H1 (cell line): ENCODE data around the gene MAPK13. TPM values are rescaled to one million over a fixed set of nuclear protein-coding genes. Genes with fewer than 3 reads are reported as not detected.

Experiments
- BACH1 ChIP-seq: IDR thresholded peaks from 2 replicates; pipeline ENCODE4 v1.6.1; 2012; ENCODE audit warnings: low read length, improper control_type of control experiment
- EZH2 ChIP-seq: fragments of 200-600 bp; sonication (generic); IDR thresholded peaks from 2 replicates; pipeline ENCODE4 v1.7.1; 2012; ENCODE audit warnings: low read depth, mild to moderate bottlenecking, moderate library complexity, low read length, inconsistent platforms; ENCODE audit not compliant: severe bottlenecking
- NRF1 ChIP-seq: IDR thresholded peaks from 2 replicates; pipeline ENCODE4 v1.6.1; 2011; ENCODE audit warnings: mild to moderate bottlenecking, low read depth, low read length, improper control_type of control experiment
- TAF7 ChIP-seq: optimal IDR thresholded peaks from 2 replicates; pipeline ENCODE3; 2011; ENCODE audit warnings: low read depth, mild to moderate bottlenecking, inconsistent platforms, low read length, moderate library complexity, borderline replicate concordance
- ZNF274 ChIP-seq: IDR thresholded peaks from 2 replicates; pipeline ENCODE4 v1.7.0; 2012; ENCODE audit warnings: low read length, borderline replicate concordance; ENCODE audit errors: extremely low read depth
- polyA plus RNA-seq, 7 experiments: library from polyadenylated mRNA; depleted of rRNA in 3 of 7; stranded (reverse) in 5 of 7; unstranded in 2 of 7; fragments of >200 nt in 5 of 7; fragments of 200-250 nt in 2 of 7; gene quantifications; 1 replicate in 5 of 7; 2 replicates in 1 of 7; 4 replicates in 1 of 7; pipeline versions ENCODE4 v1.2.1 to v1.2.3, GENCODE V29; 2011 to 2013; ENCODE audit warnings: missing spikeins in 2 of 7, mixed read lengths in 2 of 7
- total RNA-seq: library from RNA; stranded (reverse); fragmentation: NEBNext Ultra II Directional; extraction: Animal tissue kit (Norgen Biotek cat#: 25700); gene quantifications from 2 replicates; pipeline ENCODE4 v1.2.1, GENCODE V29; 2021
- TF ChIP-seq, protein P1 (sequence below): IDR thresholded peaks from 2 replicates; pipeline ENCODE4 v1.6.1; 2012; ENCODE audit warnings: low read length, inconsistent platforms

MAPK13 gene
- total and polyA plus RNA-seq, 2 of the 8 experiments (the other 6 are each of a cell fraction or from before 2014, with no cell fraction given) = 10.1 to 14.1 TPM

GRCh38 chr6:36110050-36110449 is 20.3 kb upstream of the MAPK13 start (continued):
- TF ChIP-seq, protein P1, sequence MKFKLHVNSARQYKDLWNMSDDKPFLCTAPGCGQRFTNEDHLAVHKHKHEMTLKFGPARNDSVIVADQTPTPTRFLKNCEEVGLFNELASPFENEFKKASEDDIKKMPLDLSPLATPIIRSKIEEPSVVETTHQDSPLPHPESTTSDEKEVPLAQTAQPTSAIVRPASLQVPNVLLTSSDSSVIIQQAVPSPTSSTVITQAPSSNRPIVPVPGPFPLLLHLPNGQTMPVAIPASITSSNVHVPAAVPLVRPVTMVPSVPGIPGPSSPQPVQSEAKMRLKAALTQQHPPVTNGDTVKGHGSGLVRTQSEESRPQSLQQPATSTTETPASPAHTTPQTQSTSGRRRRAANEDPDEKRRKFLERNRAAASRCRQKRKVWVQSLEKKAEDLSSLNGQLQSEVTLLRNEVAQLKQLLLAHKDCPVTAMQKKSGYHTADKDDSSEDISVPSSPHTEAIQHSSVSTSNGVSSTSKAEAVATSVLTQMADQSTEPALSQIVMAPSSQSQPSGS = no peak
- no peak for TF ChIP-seq ZNF274
- TF ChIP-seq BACH1 = no peak
- no peak for TF ChIP-seq NRF1
- TF ChIP-seq TAF7 = no peak
- TF ChIP-seq EZH2 = no peak
